Measurements from ENCODE around the gene PSIP1.

DNA sequence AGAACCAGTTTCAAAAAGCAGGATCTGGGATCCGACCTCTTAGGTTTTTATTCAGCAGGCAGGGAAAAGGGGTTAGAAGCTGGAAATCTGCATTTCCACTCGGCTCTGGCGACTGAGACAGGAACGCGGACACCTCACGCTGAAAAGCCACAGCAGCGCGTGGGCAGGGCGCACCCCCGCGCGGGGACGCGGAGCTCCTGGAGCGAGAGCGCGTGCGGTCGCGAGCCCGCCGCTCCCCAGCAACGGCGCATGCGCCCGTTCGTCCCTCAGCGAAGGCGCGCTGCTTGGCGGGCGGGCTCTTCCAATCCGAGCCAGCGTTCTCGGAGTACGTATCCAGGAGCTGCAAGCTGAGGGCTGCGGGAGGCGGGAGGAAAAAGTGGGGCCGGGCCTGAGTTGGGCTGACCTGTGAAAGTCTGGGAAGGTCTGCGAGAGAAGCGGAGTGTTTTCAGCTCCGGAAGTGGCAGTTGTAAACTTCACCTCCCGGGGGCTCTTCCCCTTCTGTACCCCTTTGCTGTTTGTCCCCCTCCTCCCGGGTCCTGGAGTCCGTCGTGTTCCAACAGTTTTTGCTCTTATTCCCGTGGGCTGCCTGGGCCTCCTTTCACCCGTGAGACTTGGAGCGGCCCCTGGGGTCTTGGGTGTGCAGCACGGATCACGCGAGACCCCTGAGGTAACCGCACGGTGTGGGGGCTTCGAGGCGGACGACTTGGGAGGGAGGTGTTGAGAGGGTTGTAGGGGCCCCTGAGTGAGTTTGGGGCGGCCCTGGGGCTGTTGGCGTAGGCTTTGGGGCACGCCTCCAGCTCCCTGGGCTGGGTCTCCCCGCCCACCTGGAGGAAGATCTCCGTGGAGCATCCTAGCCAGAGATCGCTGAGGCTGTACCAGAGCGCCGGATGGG lies 42.1 kb upstream of the PSIP1 start, which contains the start of gene CCDC171:
- TF ChIP-seq EGR1 (IDR thresholded peaks at IDR 0.05; ENCODE audit: low read depth) (peak; percentile 90), RAD21 (IDR thresholded peaks at IDR 0.05; ENCODE audit: low read depth) (no peak), ZFX (IDR thresholded peaks at IDR 0.05) (0 out of 2 replicates have a peak, but pooled peaks have one; percentile 23), TCF7L2 (IDR thresholded peaks at IDR 0.05; ENCODE audit: borderline replicate concordance, extremely low read depth, insufficient read depth, insufficient read length) (no peak), POLR2A (IDR thresholded peaks at IDR 0.05; ENCODE audit: borderline replicate concordance, extremely low read depth, insufficient read depth, insufficient read length) (peak; percentile 89), EZH2 (IDR thresholded peaks at IDR 0.05) (no peak)
- TF ChIP-seq, protein P1, sequence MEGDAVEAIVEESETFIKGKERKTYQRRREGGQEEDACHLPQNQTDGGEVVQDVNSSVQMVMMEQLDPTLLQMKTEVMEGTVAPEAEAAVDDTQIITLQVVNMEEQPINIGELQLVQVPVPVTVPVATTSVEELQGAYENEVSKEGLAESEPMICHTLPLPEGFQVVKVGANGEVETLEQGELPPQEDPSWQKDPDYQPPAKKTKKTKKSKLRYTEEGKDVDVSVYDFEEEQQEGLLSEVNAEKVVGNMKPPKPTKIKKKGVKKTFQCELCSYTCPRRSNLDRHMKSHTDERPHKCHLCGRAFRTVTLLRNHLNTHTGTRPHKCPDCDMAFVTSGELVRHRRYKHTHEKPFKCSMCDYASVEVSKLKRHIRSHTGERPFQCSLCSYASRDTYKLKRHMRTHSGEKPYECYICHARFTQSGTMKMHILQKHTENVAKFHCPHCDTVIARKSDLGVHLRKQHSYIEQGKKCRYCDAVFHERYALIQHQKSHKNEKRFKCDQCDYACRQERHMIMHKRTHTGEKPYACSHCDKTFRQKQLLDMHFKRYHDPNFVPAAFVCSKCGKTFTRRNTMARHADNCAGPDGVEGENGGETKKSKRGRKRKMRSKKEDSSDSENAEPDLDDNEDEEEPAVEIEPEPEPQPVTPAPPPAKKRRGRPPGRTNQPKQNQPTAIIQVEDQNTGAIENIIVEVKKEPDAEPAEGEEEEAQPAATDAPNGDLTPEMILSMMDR (IDR thresholded peaks at IDR 0.05 in 2 of 3, conservative IDR thresholded peaks at IDR 0.05 in 1 of 3; ENCODE audit: borderline replicate concordance in 1 of 3, insufficient read depth in 1 of 3, low read depth in 2 of 3, low read length in 2 of 3), result no peak
- TF ChIP-seq, protein P2, sequence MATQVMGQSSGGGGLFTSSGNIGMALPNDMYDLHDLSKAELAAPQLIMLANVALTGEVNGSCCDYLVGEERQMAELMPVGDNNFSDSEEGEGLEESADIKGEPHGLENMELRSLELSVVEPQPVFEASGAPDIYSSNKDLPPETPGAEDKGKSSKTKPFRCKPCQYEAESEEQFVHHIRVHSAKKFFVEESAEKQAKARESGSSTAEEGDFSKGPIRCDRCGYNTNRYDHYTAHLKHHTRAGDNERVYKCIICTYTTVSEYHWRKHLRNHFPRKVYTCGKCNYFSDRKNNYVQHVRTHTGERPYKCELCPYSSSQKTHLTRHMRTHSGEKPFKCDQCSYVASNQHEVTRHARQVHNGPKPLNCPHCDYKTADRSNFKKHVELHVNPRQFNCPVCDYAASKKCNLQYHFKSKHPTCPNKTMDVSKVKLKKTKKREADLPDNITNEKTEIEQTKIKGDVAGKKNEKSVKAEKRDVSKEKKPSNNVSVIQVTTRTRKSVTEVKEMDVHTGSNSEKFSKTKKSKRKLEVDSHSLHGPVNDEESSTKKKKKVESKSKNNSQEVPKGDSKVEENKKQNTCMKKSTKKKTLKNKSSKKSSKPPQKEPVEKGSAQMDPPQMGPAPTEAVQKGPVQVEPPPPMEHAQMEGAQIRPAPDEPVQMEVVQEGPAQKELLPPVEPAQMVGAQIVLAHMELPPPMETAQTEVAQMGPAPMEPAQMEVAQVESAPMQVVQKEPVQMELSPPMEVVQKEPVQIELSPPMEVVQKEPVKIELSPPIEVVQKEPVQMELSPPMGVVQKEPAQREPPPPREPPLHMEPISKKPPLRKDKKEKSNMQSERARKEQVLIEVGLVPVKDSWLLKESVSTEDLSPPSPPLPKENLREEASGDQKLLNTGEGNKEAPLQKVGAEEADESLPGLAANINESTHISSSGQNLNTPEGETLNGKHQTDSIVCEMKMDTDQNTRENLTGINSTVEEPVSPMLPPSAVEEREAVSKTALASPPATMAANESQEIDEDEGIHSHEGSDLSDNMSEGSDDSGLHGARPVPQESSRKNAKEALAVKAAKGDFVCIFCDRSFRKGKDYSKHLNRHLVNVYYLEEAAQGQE (IDR thresholded peaks at IDR 0.05; ENCODE audit: low read depth), result no peak
- TF ChIP-seq, protein P3, sequence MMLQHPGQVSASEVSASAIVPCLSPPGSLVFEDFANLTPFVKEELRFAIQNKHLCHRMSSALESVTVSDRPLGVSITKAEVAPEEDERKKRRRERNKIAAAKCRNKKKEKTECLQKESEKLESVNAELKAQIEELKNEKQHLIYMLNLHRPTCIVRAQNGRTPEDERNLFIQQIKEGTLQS (IDR thresholded peaks at IDR 0.05), result no peak
